Stimulated activated CD4-positive, alpha-beta T cell treated with anti-CD3 and anti-CD28 coated beads, Interleukin-15, amount 100 ng/mL, for 48 hours (primary cell): ENCODE measurements around the gene CRIM1.
A peak's percentile ranks its signal among the peaks of the same experiment; 100 is the strongest.

Experiments
- DNase-seq, 2 donors: peaks; one replicate each; pipeline ENCODE4 v3.0.0-alpha.2; 2020; ENCODE audit warnings: low read depth in 2 of 2

CRIM1 gene

GRCh38 chr2:36578343-36579296, 223.0 kb downstream of the CRIM1 start:
- DNase-seq, result no peak

DNA sequence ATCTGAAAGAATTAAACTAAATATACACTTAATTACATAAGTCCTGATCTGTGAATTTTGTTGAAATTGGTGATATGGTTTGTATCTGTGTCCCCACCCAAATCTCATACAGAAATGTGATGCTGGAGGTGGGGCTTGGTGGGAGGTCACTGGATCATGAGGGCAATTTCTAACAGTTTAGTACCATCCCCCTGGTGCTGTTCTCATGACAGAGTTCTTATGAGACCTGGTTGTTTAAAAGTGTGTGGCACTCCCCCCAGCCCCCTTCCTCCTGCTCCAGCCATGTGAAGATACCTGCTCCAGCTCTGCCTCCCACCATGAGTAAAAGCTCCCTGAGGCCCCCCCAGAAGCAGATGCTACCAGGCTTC, 223.7 kb downstream of the CRIM1 start:
- DNase-seq, result no peak

- no peak for DNase-seq
Observed at GRCh38 chr2:36582538-36582937, 227.0 kb downstream of the CRIM1 start.

DNA sequence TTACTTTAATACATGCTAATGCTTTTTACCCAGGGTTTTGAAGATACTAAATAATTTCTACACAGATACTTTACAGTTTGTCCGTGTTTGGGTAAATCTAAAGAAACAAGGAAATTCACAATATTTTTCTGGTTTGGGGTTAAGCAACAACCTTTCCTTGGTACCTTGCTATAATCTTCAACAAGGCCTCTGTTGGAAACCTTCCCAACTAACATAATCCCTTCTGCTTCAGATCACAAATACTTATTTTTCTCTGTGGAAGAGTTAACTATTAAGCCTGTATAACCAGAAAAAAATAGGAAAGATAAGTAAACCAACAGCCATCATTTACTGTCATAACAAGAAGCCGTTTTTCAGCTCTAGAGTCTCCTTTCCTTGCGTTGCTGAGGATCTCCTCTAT, 227.4 kb downstream of the CRIM1 start:
- no peak for DNase-seq

- no peak for DNase-seq
Observed at GRCh38 chr2:36584148-36584794, 228.7 kb downstream of the CRIM1 start.

DNA sequence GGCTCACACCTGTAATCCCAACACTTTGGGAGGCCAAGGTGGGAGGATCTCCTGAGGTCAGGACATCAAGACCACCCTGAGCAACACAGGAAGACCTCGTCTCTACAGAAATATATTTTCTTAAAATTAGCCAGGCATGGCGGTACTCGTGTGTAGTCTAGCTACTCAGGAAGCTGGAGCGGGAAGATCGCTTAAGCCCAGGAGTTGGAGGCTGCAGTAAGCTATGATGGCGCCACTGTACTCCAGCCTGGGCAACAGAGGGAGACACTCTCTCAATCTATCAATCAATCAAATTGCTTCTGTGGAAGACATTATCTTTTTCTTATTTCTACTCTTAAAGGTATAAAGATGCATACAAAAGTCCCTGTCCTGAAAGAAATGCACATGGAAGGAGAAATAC, 231.1 kb downstream of the CRIM1 start:
- DNase-seq, result no peak

- no peak for DNase-seq
Observed at GRCh38 chr2:36587101-36587500, 231.5 kb downstream of the CRIM1 start.

GRCh38 chr2:36587556-36587955, 232.0 kb downstream of the CRIM1 start:
- no peak for DNase-seq

DNA sequence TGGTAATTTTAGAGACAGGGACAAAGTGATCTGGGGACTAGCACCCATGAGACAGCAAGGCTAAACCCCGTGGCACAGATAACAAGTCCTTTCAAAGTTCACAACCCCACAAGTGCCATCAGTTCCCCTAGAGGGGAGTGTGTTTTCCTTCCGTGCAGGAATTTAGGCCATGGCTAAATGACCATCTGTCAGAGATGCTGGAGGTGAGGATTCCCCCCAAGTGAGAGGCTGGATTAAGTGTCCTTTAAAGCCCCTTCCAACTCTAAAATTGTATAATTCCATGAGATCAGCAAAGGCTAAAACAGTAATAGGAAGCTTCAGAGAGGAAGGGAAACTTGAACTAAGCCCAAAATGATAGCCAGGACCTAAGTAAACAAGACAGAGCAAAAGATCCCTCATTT, 233.7 kb downstream of the CRIM1 start:
- DNase-seq, result no peak

- DNase-seq, result no peak
Observed at GRCh38 chr2:36594849-36595248, 239.3 kb downstream of the CRIM1 start.

DNA sequence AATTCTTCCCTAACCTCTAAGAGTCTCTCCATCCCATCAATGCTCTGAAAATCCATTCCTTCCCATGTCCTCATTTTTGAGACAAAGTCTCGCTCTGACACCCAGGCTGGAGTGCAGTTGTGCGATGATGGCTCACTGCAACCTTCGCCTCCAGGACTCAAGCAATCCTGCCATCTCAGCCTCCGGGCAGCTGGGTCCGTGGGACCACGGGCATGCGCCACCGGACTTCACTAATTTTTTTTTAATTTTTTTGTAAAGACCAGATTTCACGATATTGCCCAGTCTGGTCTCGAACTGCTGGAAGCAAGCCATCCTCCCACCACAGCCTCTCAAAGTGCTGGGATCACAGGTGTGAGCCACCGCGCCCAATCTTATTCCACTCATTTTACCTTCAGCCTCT, 240.8 kb downstream of the CRIM1 start:
- DNase-seq, result no peak

- no peak for DNase-seq
Observed at GRCh38 chr2:36597003-36597531, 241.5 kb downstream of the CRIM1 start.

- DNase-seq, result peak; percentile 45 to 59
Observed at GRCh38 chr2:36597532-36598377, 242.2 kb downstream of the CRIM1 start, which contains the start of gene FEZ2. Gene FEZ2, minus strand, starts transcription at chr2:36598168. Its CDS starts 26 bp downstream, at chr2:36598142.
